OCI-LY7 (cell line): ENCODE measurements around the gene NSMF.

Source experiments
- CTCF ChIP-seq: fragments of 200-600 bp; sonication (generic); conservative IDR thresholded peaks from 2 replicates; pipeline ENCODE4 v1.5.1; 2014; ENCODE audit warnings: mild to moderate bottlenecking, antibody characterized with exemption, low read length, moderate library complexity, mixed read lengths
- EZH2phosphoT487 ChIP-seq: fragments of 200-600 bp; sonication (generic); IDR thresholded peaks from 2 replicates; pipeline ENCODE4 v1.6.1; 2018; ENCODE audit warnings: low read depth, borderline replicate concordance, mild to moderate bottlenecking, mixed run types, antibody characterized with exemption, low read length, moderate library complexity, mixed read lengths

DNA sequence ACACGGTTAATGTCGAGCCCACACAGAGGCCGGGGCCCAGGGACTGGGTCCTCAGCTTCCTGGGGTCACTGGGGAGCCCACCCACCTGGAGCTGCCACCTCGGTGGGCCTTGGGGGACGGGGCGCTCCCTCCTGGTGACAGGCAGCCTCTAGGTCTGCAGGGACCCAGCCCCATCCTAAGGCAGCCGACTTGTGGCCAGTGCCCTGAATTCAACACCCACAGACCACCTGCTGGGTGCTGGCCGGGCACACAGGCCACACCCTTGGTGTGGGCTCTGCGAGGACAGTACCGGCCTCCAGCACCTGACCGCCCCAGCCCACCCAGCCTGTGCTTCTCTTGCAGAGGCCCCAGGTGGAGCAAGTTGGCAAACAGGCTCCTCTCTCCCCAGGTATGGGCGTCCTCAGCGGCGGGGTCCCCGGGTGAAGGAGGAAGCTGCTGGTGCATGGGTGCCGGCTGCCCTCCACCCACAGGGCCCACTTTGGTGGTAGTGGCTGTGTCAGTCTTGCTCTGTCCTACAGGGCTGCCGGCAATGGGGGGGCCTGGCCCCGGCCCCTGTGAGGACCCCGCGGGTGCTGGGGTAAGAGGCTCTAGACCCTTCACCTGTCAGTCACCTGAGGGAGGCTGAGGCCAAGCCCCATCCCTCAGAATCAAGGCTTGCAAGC lies 26.3 kb downstream of the NSMF start:
- TF ChIP-seq CTCF (no peak), EZH2phosphoT487 (no peak)
